Measurements from ENCODE around the gene STK38.
"Not testable (repeated sequence)": the region's sequence is repeated elsewhere in the genome, so short reads cannot be mapped to it uniquely, and the experiment has no call there.

STK38 gene

GRCh38 chr6:36487698-36488097 is 59.6 kb downstream of the STK38 start:
- Histone ChIP-seq H3K79me1 (ENCODE audit: low read depth, low read length) (no peaks in the 10 kb centered on the region), H2AFZ (ENCODE audit: low read length) (no peak overlapping the region), H4K8ac (ENCODE audit: low read depth, low read length) (no peak overlapping the region), H3K9me3 (replicated peaks in 1 of 2; ENCODE audit: control insufficient read depth in 2 of 2, insufficient read depth in 1 of 2, low read depth in 1 of 2, low read length in 2 of 2) (no peaks in the 10 kb centered on the region), H3K18ac (ENCODE audit: low read length) (no peak overlapping the region), H4K91ac (ENCODE audit: low read depth, low read length, poor library complexity) (no peak overlapping the region), H3K9ac (ENCODE audit: low read depth, low read length, poor library complexity) (no peak overlapping the region), H3K4ac (ENCODE audit: low read length) (no peak overlapping the region), H2BK12ac (ENCODE audit: low read length) (no peak overlapping the region), H2BK15ac (ENCODE audit: low read length) (no peak overlapping the region), H3K36me3 (replicated peaks in 1 of 2; ENCODE audit: control insufficient read depth in 2 of 2, insufficient read depth in 2 of 2, low read length in 2 of 2) (peaks cover 9 to 79% of the 10 kb centered on the region in 2 donors), H3K4me2 (ENCODE audit: insufficient read depth, low read length, poor library complexity, severe bottlenecking) (no peak overlapping the region), H2BK120ac (ENCODE audit: low read depth, low read length) (no peak overlapping the region), H3K14ac (ENCODE audit: low read length) (no peak overlapping the region), H3K23ac (ENCODE audit: low read depth, low read length, poor library complexity) (no peak overlapping the region), H3K4me3 (ENCODE audit: low read length in 2 of 2) (no peak overlapping the region), H2BK5ac (ENCODE audit: low read length) (no peak overlapping the region), H3K4me1 (ENCODE audit: control insufficient read depth in 2 of 2, insufficient read depth in 1 of 2, low read depth in 1 of 2, low read length in 2 of 2) (peaks cover 0 to 4% of the 10 kb centered on the region in 2 donors), H3K27ac (replicated peaks; ENCODE audit: low read length) (no peak overlapping the region), H2AK5ac (ENCODE audit: low read depth, low read length) (no peak overlapping the region), H3K27me3 (ENCODE audit: control insufficient read depth in 3 of 3, insufficient read depth in 3 of 3, low read depth in 1 of 3, low read length in 3 of 3) (no peaks in the 10 kb centered on the region)
- no CpG with 5 or more reads among the region's 1 CpG for WGBS, 2 donors (ENCODE audit: extremely low coverage in 2 of 2, insufficient read length in 2 of 2, insufficient replicate concordance in 1 of 2)
- no peak for DNase-seq (ENCODE audit: low spot score)

- Histone ChIP-seq H2BK120ac (ENCODE audit: low read depth, low read length) (no peak overlapping the region), H4K91ac (ENCODE audit: low read depth, low read length, poor library complexity) (no peak overlapping the region), H3K23ac (ENCODE audit: low read depth, low read length, poor library complexity) (no peak overlapping the region), H2BK5ac (ENCODE audit: low read length) (no peak overlapping the region), H3K14ac (ENCODE audit: low read length) (no peak overlapping the region), H2AK5ac (ENCODE audit: low read depth, low read length) (no peak overlapping the region), H3K36me3 (replicated peaks in 1 of 2; ENCODE audit: control insufficient read depth in 2 of 2, insufficient read depth in 2 of 2, low read length in 2 of 2) (peaks cover 15 to 91% of the 10 kb centered on the region in 2 donors), H2BK15ac (ENCODE audit: low read length) (no peak overlapping the region), H3K4me2 (ENCODE audit: insufficient read depth, low read length, poor library complexity, severe bottlenecking) (no peak overlapping the region), H3K79me1 (ENCODE audit: low read depth, low read length) (no peaks in the 10 kb centered on the region), H3K9ac (ENCODE audit: low read depth, low read length, poor library complexity) (no peak overlapping the region), H3K9me3 (replicated peaks in 1 of 2; ENCODE audit: control insufficient read depth in 2 of 2, insufficient read depth in 1 of 2, low read depth in 1 of 2, low read length in 2 of 2) (no peaks in the 10 kb centered on the region), H3K4me3 (ENCODE audit: low read length in 2 of 2) (no peak overlapping the region), H3K27ac (replicated peaks; ENCODE audit: low read length) (no peak overlapping the region), H2AFZ (ENCODE audit: low read length) (no peak overlapping the region), H3K18ac (ENCODE audit: low read length) (no peak overlapping the region), H3K27me3 (ENCODE audit: control insufficient read depth in 3 of 3, insufficient read depth in 3 of 3, low read depth in 1 of 3, low read length in 3 of 3) (no peaks in the 10 kb centered on the region), H4K8ac (ENCODE audit: low read depth, low read length) (no peak overlapping the region), H3K4ac (ENCODE audit: low read length) (no peak overlapping the region), H2BK12ac (ENCODE audit: low read length) (no peak overlapping the region), H3K4me1 (ENCODE audit: control insufficient read depth in 2 of 2, insufficient read depth in 1 of 2, low read depth in 1 of 2, low read length in 2 of 2) (no peaks in the 10 kb centered on the region)
- no CpG with 5 or more reads among the region's 5 CpGs for WGBS, 2 donors (ENCODE audit: extremely low coverage in 2 of 2, insufficient read length in 2 of 2, insufficient replicate concordance in 1 of 2)
- no peak for DNase-seq (ENCODE audit: low spot score)
Measured at GRCh38 chr6:36484736-36485135, 62.5 kb downstream of the STK38 start.

GRCh38 chr6:36483326-36483725 is 64.0 kb downstream of the STK38 start:
- H3K27me3 ChIP-seq (ENCODE audit: control insufficient read depth in 3 of 3, insufficient read depth in 3 of 3, low read depth in 1 of 3, low read length in 3 of 3); H2BK12ac ChIP-seq (ENCODE audit: low read length); H4K8ac ChIP-seq (ENCODE audit: low read depth, low read length); H2BK15ac ChIP-seq (ENCODE audit: low read length); H3K4me3 ChIP-seq (ENCODE audit: low read length in 2 of 2); H2BK5ac ChIP-seq (ENCODE audit: low read length); H3K4me1 ChIP-seq (ENCODE audit: control insufficient read depth in 2 of 2, insufficient read depth in 1 of 2, low read depth in 1 of 2, low read length in 2 of 2); H3K9ac ChIP-seq (ENCODE audit: low read depth, low read length, poor library complexity); H4K91ac ChIP-seq (ENCODE audit: low read depth, low read length, poor library complexity); H3K14ac ChIP-seq (ENCODE audit: low read length); H3K9me3 ChIP-seq (replicated peaks in 1 of 2; ENCODE audit: control insufficient read depth in 2 of 2, insufficient read depth in 1 of 2, low read depth in 1 of 2, low read length in 2 of 2); H3K27ac ChIP-seq (replicated peaks; ENCODE audit: low read length); H3K79me1 ChIP-seq (ENCODE audit: low read depth, low read length); H2AFZ ChIP-seq (ENCODE audit: low read length); H3K4ac ChIP-seq (ENCODE audit: low read length); DNase-seq (ENCODE audit: low spot score); H3K23ac ChIP-seq (ENCODE audit: low read depth, low read length, poor library complexity); H2BK120ac ChIP-seq (ENCODE audit: low read depth, low read length); H2AK5ac ChIP-seq (ENCODE audit: low read depth, low read length); H3K4me2 ChIP-seq (ENCODE audit: insufficient read depth, low read length, poor library complexity, severe bottlenecking); H3K18ac ChIP-seq (ENCODE audit: low read length): not testable (repeated sequence)
- no CpG with 5 or more reads among the region's 5 CpGs for WGBS, 2 donors (ENCODE audit: extremely low coverage in 2 of 2, insufficient read length in 2 of 2, insufficient replicate concordance in 1 of 2)
- peaks cover 11 to 91% of the 10 kb centered on the region in 2 donors for H3K36me3 ChIP-seq (replicated peaks in 1 of 2; ENCODE audit: control insufficient read depth in 2 of 2, insufficient read depth in 2 of 2, low read length in 2 of 2)

GRCh38 chr6:36479256-36479655 is 68.0 kb downstream of the STK38 start:
- Histone ChIP-seq H3K14ac (ENCODE audit: low read length) (no peak overlapping the region), H2BK120ac (ENCODE audit: low read depth, low read length) (no peak overlapping the region), H4K8ac (ENCODE audit: low read depth, low read length) (no peak overlapping the region), H3K23ac (ENCODE audit: low read depth, low read length, poor library complexity) (no peak overlapping the region), H3K79me1 (ENCODE audit: low read depth, low read length) (no peaks in the 10 kb centered on the region), H3K4me3 (ENCODE audit: low read length in 2 of 2) (no peak overlapping the region), H2AK5ac (ENCODE audit: low read depth, low read length) (no peak overlapping the region), H2BK5ac (ENCODE audit: low read length) (no peak overlapping the region), H3K4me2 (ENCODE audit: insufficient read depth, low read length, poor library complexity, severe bottlenecking) (no peak overlapping the region), H3K4ac (ENCODE audit: low read length) (no peak overlapping the region), H3K27ac (replicated peaks; ENCODE audit: low read length) (no peak overlapping the region), H3K18ac (ENCODE audit: low read length) (no peak overlapping the region), H3K9me3 (replicated peaks in 1 of 2; ENCODE audit: control insufficient read depth in 2 of 2, insufficient read depth in 1 of 2, low read depth in 1 of 2, low read length in 2 of 2) (no peaks in the 10 kb centered on the region), H3K4me1 (ENCODE audit: control insufficient read depth in 2 of 2, insufficient read depth in 1 of 2, low read depth in 1 of 2, low read length in 2 of 2) (no peaks in the 10 kb centered on the region), H2BK12ac (ENCODE audit: low read length) (no peak overlapping the region), H2AFZ (ENCODE audit: low read length) (no peak overlapping the region), H3K27me3 (ENCODE audit: control insufficient read depth in 3 of 3, insufficient read depth in 3 of 3, low read depth in 1 of 3, low read length in 3 of 3) (no peaks in the 10 kb centered on the region), H4K91ac (ENCODE audit: low read depth, low read length, poor library complexity) (no peak overlapping the region), H3K9ac (ENCODE audit: low read depth, low read length, poor library complexity) (no peak overlapping the region), H3K36me3 (replicated peaks in 1 of 2; ENCODE audit: control insufficient read depth in 2 of 2, insufficient read depth in 2 of 2, low read length in 2 of 2) (peaks cover 6 to 80% of the 10 kb centered on the region in 2 donors), H2BK15ac (ENCODE audit: low read length) (no peak overlapping the region)
- no CpG with 5 or more reads among the region's 1 CpG for WGBS, 2 donors (ENCODE audit: extremely low coverage in 2 of 2, insufficient read length in 2 of 2, insufficient replicate concordance in 1 of 2)
- no peak for DNase-seq (ENCODE audit: low spot score)
